AG09319 (cell line): Measurements from ENCODE around the gene MACF1.

ENCODE experiments used
- DNase-seq: peaks from one replicate; pipeline ENCODE4 v3.0.0-alpha.2; 2010; ENCODE audit warnings: low read depth; ENCODE audit errors: extremely low read depth
- CTCF ChIP-seq: IDR thresholded peaks from 2 replicates; pipeline ENCODE4 v1.5.1; 2011; ENCODE audit warnings: low read depth, mild to moderate bottlenecking, inconsistent platforms, low read length, moderate library complexity

Gene MACF1

DNA sequence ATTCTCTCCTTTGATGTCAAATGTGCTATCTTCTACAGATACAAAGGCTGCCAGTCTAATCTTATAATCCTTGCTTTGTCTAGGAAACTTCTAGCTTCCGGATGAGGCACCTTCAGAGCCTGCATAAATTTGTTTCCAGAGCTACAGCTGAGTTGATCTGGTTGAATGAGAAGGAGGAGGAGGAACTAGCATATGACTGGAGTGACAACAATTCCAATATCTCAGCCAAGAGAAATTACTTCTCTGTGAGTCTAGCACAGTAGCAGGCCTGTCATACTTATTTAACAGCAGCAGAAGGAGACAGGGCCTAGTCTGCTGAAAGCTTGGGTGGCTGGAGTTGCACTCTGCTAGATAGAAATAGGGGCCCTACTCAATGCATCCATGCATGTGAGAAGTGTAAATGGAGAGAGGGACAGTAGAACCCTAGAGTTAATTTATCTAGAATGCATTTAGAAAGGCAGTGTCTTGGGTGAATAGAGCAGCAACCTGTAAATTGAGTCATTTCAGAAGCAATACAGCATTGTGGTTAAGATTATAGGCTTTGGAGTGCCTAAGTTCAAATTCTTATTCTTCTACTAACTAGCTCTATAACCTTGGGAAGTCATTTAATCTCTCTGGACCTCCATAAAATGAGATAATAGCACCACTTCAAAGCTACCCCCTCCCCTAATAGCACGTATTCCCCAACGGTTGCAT lies 89.0 kb downstream of the MACF1 start:
- DNase-seq = no peak
- TF ChIP-seq CTCF = no peak

DNA sequence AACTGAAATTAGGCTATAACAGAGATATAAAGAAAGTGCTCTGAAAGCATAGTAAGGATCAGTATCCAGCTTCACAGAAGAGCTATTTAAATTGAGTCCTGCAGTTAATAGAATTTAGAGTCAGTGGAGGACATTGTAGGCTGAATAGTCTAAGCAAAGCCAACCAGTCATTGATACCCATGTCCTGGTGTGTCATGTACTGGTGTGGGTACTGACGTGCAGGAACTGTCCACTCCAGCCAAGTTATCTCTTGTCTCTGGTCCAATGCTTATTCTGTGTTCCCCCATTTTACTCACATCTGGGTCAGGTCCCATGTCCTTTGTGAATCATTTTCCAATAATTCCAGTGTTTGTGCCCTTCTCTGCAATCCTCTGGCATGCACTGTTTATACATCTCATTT lies 90.0 kb downstream of the MACF1 start:
- no peak for TF ChIP-seq CTCF
- no peak for DNase-seq

DNA sequence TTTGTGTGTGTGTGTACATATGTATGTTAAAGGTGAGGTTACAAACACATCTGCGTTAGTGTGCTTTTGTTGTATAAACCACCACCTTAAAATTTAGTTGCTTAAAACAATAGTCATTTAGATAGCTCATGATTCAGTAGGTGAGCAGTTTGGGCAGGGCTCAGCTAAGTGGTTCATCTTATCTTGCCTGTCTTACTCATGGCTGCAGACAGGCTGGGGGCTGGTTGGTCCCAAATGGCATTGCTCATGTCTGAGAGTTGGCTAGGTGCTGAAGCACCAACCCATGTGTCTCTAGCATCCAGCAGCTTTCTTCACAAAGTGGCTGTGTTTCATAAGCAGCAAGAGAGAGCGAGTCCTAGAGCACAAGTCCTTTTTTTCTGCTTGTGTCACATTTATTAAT lies 91.4 kb downstream of the MACF1 start:
- no peak for TF ChIP-seq CTCF
- no peak for DNase-seq

GRCh38 chr1:39297551-39297950 lies 93.1 kb downstream of the MACF1 start:
- no peak for TF ChIP-seq CTCF
- DNase-seq = peak; percentile 70

DNA sequence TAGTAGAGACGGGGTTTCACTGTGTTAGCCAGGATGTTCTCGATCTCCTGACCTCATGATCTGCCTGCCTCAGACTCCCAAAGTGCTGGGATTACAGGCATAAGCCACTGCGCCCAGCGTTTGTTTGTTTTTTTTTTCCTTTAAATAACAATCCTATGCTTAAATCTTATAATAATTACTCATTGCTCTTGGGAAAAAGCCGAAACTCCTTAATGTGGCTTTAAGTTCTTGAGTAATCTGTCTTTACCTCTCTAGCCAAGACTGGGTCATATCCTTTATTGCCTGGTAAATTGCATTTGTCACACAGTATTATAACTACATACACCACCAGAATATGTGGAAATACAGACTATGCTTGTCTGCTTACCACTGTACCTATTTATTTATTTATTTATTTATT lies 97.1 kb downstream of the MACF1 start:
- no peak for DNase-seq
- no peak for TF ChIP-seq CTCF

- DNase-seq = no peak
Measured at GRCh38 chr1:39305555-39305954, 101.1 kb downstream of the MACF1 start.

GRCh38 chr1:39310015-39310414 lies 105.5 kb downstream of the MACF1 start:
- no peak for TF ChIP-seq CTCF
- no peak for DNase-seq

More at GRCh38 chr1:39305555-39305954, 101.1 kb downstream of the MACF1 start:
- TF ChIP-seq CTCF = no peak
